Keratinocyte (primary cell): ENCODE measurements around the gene RIOK3. TPM values are rescaled to one million over a fixed set of nuclear protein-coding genes. Genes with fewer than 3 reads are reported as not detected.

ENCODE experiments used
- DNase-seq: peaks from one replicate; pipeline ENCODE4 v3.0.0-alpha.2; 2011; ENCODE audit warnings: low read depth, missing footprints, low spot score
- FAIRE-seq: peaks from 2 replicates; lab custom pipeline; 2011; peaks lifted over from hg19 to GRCh38; lab: Jason Lieb, UNC
- H2AFZ ChIP-seq: 2 replicates; pipeline ENCODE4 v1.6.0; 2012; ENCODE audit warnings: low read length, control low read depth, inconsistent platforms; ENCODE audit not compliant: control insufficient read depth
- H3K27ac ChIP-seq: 2 replicates; pipeline ENCODE4 v1.5.1; 2011; ENCODE audit warnings: low read length; ENCODE audit not compliant: control insufficient read depth, insufficient read depth
- H3K27me3 ChIP-seq: 3 replicates; pipeline ENCODE4 v1.6.0; 2011; ENCODE audit warnings: low read length; ENCODE audit not compliant: control insufficient read depth, insufficient read depth; ENCODE audit errors: extremely low read depth
- H3K36me3 ChIP-seq, 2 experiments: 2 replicates in 1 of 2; 3 replicates in 1 of 2; pipeline ENCODE4 v1.5.1; 2011; ENCODE audit warnings: low read length in 2 of 2, mild to moderate bottlenecking in 1 of 2; ENCODE audit not compliant: control insufficient read depth in 2 of 2, insufficient read depth in 2 of 2; ENCODE audit errors: extremely low read depth in 1 of 2
- H3K4me1 ChIP-seq: 3 replicates; pipeline ENCODE4 v1.5.1; 2011; ENCODE audit warnings: low read length; ENCODE audit not compliant: control insufficient read depth, insufficient read depth; ENCODE audit errors: extremely low read depth
- H3K4me2 ChIP-seq: 3 replicates; pipeline ENCODE4 v1.6.0; 2011; ENCODE audit warnings: low read depth, low read length; ENCODE audit not compliant: control insufficient read depth, insufficient read depth; ENCODE audit errors: extremely low read depth
- H3K4me3 ChIP-seq, 3 experiments: fragments of 200-600 bp in 1 of 3; sonication (generic) in 1 of 3; 2 replicates in 2 of 3; 3 replicates in 1 of 3; pipeline ENCODE4 v1.5.1; 2011 to 2016; ENCODE audit warnings: low read length in 3 of 3, mild to moderate bottlenecking in 3 of 3, control low read depth in 2 of 3, inconsistent platforms in 1 of 3, low read depth in 1 of 3, mixed read lengths in 1 of 3, mixed run types in 1 of 3, moderate library complexity in 1 of 3; ENCODE audit not compliant: control insufficient read depth in 2 of 3, insufficient read depth in 2 of 3; ENCODE audit errors: extremely low read depth in 1 of 3
- H3K79me2 ChIP-seq: 2 replicates; pipeline ENCODE4 v1.6.0; 2012; ENCODE audit warnings: low read length; ENCODE audit not compliant: control insufficient read depth, insufficient read depth
- H3K9ac ChIP-seq: 3 replicates; pipeline ENCODE4 v1.6.0; 2011; ENCODE audit warnings: low read length; ENCODE audit not compliant: control insufficient read depth, insufficient read depth; ENCODE audit errors: extremely low read depth
- H3K9me1 ChIP-seq: 3 replicates; pipeline ENCODE4 v1.6.0; 2011; ENCODE audit warnings: low read length; ENCODE audit not compliant: control insufficient read depth, insufficient read depth; ENCODE audit errors: extremely low read depth
- H3K9me3 ChIP-seq: 2 replicates; pipeline ENCODE4 v1.5.1; 2012; ENCODE audit warnings: low read depth, low read length; ENCODE audit not compliant: control insufficient read depth
- H4K20me1 ChIP-seq: 3 replicates; pipeline ENCODE4 v1.6.0; 2011; ENCODE audit warnings: low read length; ENCODE audit not compliant: control insufficient read depth, insufficient read depth; ENCODE audit errors: extremely low read depth
- EZH2 ChIP-seq: IDR thresholded peaks from one replicate; pipeline ENCODE4 v1.6.1; 2012; ENCODE audit warnings: inconsistent platforms, mild to moderate bottlenecking, low read length, moderate library complexity
- dilution Hi-C: fragments of 300-500 bp; cut with MboI; formaldehyde crosslinking; loops from one replicate; pipeline ENCODE4 v1.7.0; 2020; ENCODE audit warnings: low sequenced_read_pairs; ENCODE audit not compliant: extremely low pct_ligation_motif_present
- polyA plus RNA-seq, 5 experiments: library from polyadenylated mRNA; depleted of rRNA in 3 of 5; stranded (reverse) in 3 of 5; stranded (forward) in 1 of 5; unstranded in 1 of 5; fragments of >200 nt; gene quantifications; 1 replicate in 1 of 5; 2 replicates in 3 of 5; 3 replicates in 1 of 5; pipeline versions ENCODE4 v1.2.1 to v1.2.3, GENCODE V29; 2011 to 2012; ENCODE audit warnings: missing spikeins in 2 of 5, low read depth in 1 of 5, low replicate concordance in 1 of 5
- TF ChIP-seq, protein P1 (sequence below), 3 experiments: IDR thresholded peaks in 1 of 3; conservative IDR thresholded peaks in 1 of 3; optimal IDR thresholded peaks in 1 of 3; 2 replicates in 2 of 3; 3 replicates in 1 of 3; pipeline versions ENCODE3 to v1.5.1; 2011; ENCODE audit warnings: low read length in 3 of 3, mild to moderate bottlenecking in 3 of 3, moderate library complexity in 2 of 3, control low read depth in 1 of 3, inconsistent platforms in 1 of 3; ENCODE audit not compliant: insufficient read depth in 2 of 3; ENCODE audit errors: extremely low read depth in 1 of 3

Gene RIOK3
- polyA plus RNA-seq, 1 donor (not counting 4 experiments of a cell fraction or from before 2014, with no cell fraction given): 68.6 TPM

DNA sequence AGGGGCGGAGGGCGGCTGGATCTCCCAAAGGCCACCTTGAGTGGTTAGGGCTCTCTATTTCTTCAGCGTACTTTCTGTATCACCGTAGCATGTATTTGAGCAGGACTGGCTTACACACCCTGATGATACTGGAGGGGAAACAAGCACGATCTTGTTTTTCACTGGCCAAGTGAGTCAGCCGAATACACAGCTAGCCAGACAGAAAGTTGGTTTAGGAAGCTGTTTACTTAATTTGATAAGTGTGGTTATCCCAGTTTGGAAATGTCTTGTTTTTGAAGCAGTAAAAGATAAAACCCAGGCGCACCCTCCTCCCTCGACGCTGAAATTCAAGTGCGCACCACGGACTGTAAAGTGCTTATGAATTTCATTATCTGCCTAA lies 582 bp downstream of the RIOK3 start:
- Histone ChIP-seq H3K36me3 (peaks cover 3% of the 10 kb centered on the region in 2 experiments), H3K4me3 (peak overlapping the region; percentile 80 to 99 (median 95)), H3K27ac (peak overlapping the region; percentile 98), H3K9ac (peak overlapping the region; percentile 100), H3K27me3 (no peaks in the 10 kb centered on the region), H3K79me2 (peaks cover 53% of the 10 kb centered on the region), H4K20me1 (peaks cover 16% of the 10 kb centered on the region), H3K9me3 (no peaks in the 10 kb centered on the region), H3K4me1 (peaks cover 14% of the 10 kb centered on the region), H3K4me2 (peak overlapping the region; percentile 81), H3K9me1 (no peaks in the 10 kb centered on the region), H2AFZ (no peak overlapping the region)
- TF ChIP-seq, protein P1, sequence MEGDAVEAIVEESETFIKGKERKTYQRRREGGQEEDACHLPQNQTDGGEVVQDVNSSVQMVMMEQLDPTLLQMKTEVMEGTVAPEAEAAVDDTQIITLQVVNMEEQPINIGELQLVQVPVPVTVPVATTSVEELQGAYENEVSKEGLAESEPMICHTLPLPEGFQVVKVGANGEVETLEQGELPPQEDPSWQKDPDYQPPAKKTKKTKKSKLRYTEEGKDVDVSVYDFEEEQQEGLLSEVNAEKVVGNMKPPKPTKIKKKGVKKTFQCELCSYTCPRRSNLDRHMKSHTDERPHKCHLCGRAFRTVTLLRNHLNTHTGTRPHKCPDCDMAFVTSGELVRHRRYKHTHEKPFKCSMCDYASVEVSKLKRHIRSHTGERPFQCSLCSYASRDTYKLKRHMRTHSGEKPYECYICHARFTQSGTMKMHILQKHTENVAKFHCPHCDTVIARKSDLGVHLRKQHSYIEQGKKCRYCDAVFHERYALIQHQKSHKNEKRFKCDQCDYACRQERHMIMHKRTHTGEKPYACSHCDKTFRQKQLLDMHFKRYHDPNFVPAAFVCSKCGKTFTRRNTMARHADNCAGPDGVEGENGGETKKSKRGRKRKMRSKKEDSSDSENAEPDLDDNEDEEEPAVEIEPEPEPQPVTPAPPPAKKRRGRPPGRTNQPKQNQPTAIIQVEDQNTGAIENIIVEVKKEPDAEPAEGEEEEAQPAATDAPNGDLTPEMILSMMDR (optimal IDR thresholded peaks at IDR 0.05 in 1 of 3, IDR thresholded peaks at IDR 0.05 in 1 of 3, conservative IDR thresholded peaks at IDR 0.05 in 1 of 3; ENCODE audit: extremely low read depth in 1 of 3, insufficient read depth in 2 of 3, low read length in 3 of 3): no peak
- no peak for TF ChIP-seq EZH2
- dilution Hi-C loops: no loop called here
- FAIRE-seq (peak; percentile 77), DNase-seq (no peak)

DNA sequence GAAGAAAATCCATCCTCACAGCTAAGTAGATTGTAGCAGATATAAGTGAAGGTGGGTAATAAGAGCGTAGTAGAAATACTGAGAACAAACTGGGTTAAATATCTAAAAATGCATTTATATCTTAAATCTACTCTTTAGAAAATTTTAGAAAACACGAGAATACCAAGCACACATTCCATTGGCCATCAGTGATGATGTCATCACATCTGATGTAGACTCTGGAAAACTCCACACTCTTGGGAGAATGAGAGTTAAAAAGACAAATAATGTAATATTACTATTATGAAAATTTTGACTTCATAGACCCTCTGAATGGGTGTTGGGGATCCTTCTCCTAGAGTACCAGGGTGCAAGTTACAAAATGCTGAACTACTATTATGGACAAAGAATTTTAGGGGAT lies 3.7 kb downstream of the RIOK3 start:
- Histone ChIP-seq H3K4me3 (no peak overlapping the region), H3K4me1 (peaks cover 20% of the 10 kb centered on the region)
- FAIRE-seq: no peak

More for the DNA sequence above, 3.7 kb downstream of the RIOK3 start:
- peaks cover 85% of the 10 kb centered on the region for H3K79me2 ChIP-seq
- H2AFZ ChIP-seq: no peak overlapping the region
- no peak overlapping the region for H3K9ac ChIP-seq
- no peaks in the 10 kb centered on the region for H3K9me3 ChIP-seq
- H3K27me3 ChIP-seq: no peaks in the 10 kb centered on the region
- no peak overlapping the region for H3K4me2 ChIP-seq
- H3K36me3 ChIP-seq: peaks cover 3% of the 10 kb centered on the region in 2 experiments
- no peak for DNase-seq
- no peak for TF ChIP-seq EZH2
- TF ChIP-seq, protein P1 (optimal IDR thresholded peaks at IDR 0.05 in 1 of 3, IDR thresholded peaks at IDR 0.05 in 1 of 3, conservative IDR thresholded peaks at IDR 0.05 in 1 of 3; ENCODE audit: extremely low read depth in 1 of 3, insufficient read depth in 2 of 3, low read length in 3 of 3): no peak
- dilution Hi-C loops: no loop called here
- peaks cover 8% of the 10 kb centered on the region for H3K9me1 ChIP-seq
- peaks cover 36% of the 10 kb centered on the region for H4K20me1 ChIP-seq
- H3K27ac ChIP-seq: no peak overlapping the region
